Kidney (tissue), 14 donors: ENCODE measurements around the gene RASGRP2. TPM values are rescaled to one million over a fixed set of nuclear protein-coding genes. Genes with fewer than 3 reads are reported as not detected.

Source experiments
- DNase-seq, 5 donors: peaks; one replicate each; pipeline ENCODE4 v3.0.0-alpha.2; 2013 to 2020
- FAIRE-seq: peaks from 2 replicates; lab custom pipeline; 2012; peaks lifted over from hg19 to GRCh38; lab: Jason Lieb, UNC
- H3K27ac ChIP-seq, 2 donors: one replicate each; pipeline ENCODE4 v1.7.0; 2013; ENCODE audit warnings: low read depth in 2 of 2, low read length in 2 of 2, inconsistent platforms in 1 of 2
- H3K27me3 ChIP-seq: one replicate; pipeline ENCODE4 v1.7.1; 2013; ENCODE audit warnings: low read length, inconsistent platforms; ENCODE audit not compliant: control insufficient read depth, insufficient read depth
- H3K36me3 ChIP-seq, 3 donors: one replicate each; pipeline versions ENCODE4 v1.7.0 to v1.7.1; 2013; ENCODE audit warnings: low read length in 3 of 3, control low read depth in 1 of 3, inconsistent platforms in 1 of 3; ENCODE audit not compliant: insufficient read depth in 3 of 3, control insufficient read depth in 2 of 3
- H3K4me1 ChIP-seq, 3 donors: one replicate each; pipeline versions ENCODE4 v1.7.0 to v1.7.1; 2013; ENCODE audit warnings: low read length in 3 of 3, inconsistent platforms in 1 of 3, low read depth in 1 of 3; ENCODE audit not compliant: control insufficient read depth in 2 of 3, insufficient read depth in 2 of 3
- H3K4me3 ChIP-seq, 3 donors: one replicate each; pipeline versions ENCODE4 v1.7.0 to v1.8.1; 2013; ENCODE audit warnings: low read length in 3 of 3, control low read depth in 1 of 3, inconsistent platforms in 1 of 3
- H3K9ac ChIP-seq, 3 donors: one replicate each; pipeline versions ENCODE4 v1.7.0 to v1.7.1; 2013; ENCODE audit warnings: low read length in 3 of 3, control low read depth in 1 of 3, inconsistent platforms in 1 of 3
- H3K9me3 ChIP-seq, 3 donors: one replicate each; pipeline versions ENCODE4 v1.7.0 to v1.7.1; 2013; ENCODE audit warnings: low read length in 3 of 3, control low read depth in 1 of 3, inconsistent platforms in 1 of 3; ENCODE audit not compliant: control insufficient read depth in 2 of 3, insufficient read depth in 1 of 3
- intact Hi-C: fragments of 100-400 bp; cut with DNase I; formaldehyde crosslinking; loops from one replicate; pipeline ENCODE4 v1.11.1; 2022
- polyA plus RNA-seq: library from polyadenylated mRNA; stranded (reverse); fragments of 350-450 nt; fragmentation: Illumina TruSeq; extraction: RNeasy Lipid Tissue Mini Kit (QIAGEN cat#74804); gene quantifications from one replicate; pipeline ENCODE4 v1.2.3, GENCODE V29; 2014; ENCODE audit warnings: low read depth, low replicate concordance; ENCODE audit not compliant: insufficient read depth
- total RNA-seq: library from RNA; stranded (reverse); fragmentation: NEBNext Ultra II Directional; extraction: Animal tissue kit (Norgen Biotek cat#: 25700); gene quantifications from one replicate; pipeline ENCODE4 v1.2.1, GENCODE V29; 2021
- TF ChIP-seq, protein P1 (sequence below): IDR thresholded peaks from 3 replicates; pipeline ENCODE4 v1.5.1; 2012; ENCODE audit warnings: mild to moderate bottlenecking, moderate library complexity, borderline replicate concordance; ENCODE audit not compliant: insufficient read depth; ENCODE audit errors: extremely low read depth
- donor health status: control.
- donor health status: control.
- donor health status: control.
- donor health status: control.
- donor health status: control.
- donor health status: DM: yes; HTN: yes; CAD: no.
- donor health status: Normal renal cell carcinoma (clear cell type).

Gene RASGRP2
- total and polyA plus RNA-seq, 2 donors from 2014 or later = 14.1 to 42.6 TPM

DNA sequence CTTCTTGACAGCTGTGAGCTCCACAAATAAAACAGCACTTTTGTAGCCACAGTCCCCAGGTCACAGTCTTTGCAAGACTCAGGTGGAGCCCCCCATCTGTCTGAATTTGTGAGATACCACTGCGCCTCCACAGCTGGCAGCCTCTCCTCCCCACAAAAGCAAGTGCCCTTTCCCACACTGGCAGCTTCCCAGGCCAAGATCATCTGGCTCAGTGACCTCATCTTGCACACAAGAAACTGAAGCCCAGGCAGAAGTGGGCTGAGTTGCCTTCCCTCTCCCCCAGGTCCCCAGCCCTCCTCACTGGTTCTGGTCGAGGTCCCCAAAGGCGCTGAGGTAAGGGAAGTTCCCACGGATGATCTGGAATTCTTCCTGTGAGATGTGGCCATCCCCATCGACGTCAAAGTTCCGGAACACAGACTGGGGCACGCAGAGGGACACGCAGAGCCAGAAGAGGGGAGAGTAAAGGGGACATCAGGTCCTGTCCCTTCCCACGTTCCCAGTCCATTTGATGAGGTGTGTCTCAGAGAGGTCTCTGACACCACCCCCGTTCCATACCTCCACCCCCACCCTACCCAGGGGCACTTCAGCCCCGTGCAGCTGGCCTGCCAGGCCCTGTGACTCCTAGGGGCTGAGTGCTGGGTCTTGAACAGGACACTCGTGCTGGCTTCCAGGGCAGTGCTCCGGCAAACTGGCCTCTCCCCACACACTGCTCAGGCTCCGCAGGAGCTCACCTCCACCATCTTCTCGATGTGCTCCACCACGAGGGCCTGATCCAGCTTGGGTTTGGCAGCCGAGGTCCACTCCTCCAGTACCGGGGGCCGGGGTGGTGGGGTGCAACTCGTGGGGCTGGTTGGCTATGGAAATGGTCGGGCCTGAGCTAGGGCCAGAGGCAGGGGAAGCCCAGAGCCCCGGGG, 8.9 kb downstream of the RASGRP2 start:
- Histone ChIP-seq H3K9me3 (no peaks in the 10 kb centered on the region), H3K27me3 (no peaks in the 10 kb centered on the region), H3K27ac (no peak overlapping the region), H3K4me1 (no peaks in the 10 kb centered on the region), H3K36me3 (no peaks in the 10 kb centered on the region), H3K9ac (no peak overlapping the region), H3K4me3 (no peak overlapping the region)
- peak in 3 of 5 donors; percentile 38 to 71 (median 48) for DNase-seq
- TF ChIP-seq, protein P1, sequence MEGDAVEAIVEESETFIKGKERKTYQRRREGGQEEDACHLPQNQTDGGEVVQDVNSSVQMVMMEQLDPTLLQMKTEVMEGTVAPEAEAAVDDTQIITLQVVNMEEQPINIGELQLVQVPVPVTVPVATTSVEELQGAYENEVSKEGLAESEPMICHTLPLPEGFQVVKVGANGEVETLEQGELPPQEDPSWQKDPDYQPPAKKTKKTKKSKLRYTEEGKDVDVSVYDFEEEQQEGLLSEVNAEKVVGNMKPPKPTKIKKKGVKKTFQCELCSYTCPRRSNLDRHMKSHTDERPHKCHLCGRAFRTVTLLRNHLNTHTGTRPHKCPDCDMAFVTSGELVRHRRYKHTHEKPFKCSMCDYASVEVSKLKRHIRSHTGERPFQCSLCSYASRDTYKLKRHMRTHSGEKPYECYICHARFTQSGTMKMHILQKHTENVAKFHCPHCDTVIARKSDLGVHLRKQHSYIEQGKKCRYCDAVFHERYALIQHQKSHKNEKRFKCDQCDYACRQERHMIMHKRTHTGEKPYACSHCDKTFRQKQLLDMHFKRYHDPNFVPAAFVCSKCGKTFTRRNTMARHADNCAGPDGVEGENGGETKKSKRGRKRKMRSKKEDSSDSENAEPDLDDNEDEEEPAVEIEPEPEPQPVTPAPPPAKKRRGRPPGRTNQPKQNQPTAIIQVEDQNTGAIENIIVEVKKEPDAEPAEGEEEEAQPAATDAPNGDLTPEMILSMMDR = no peak
- no peak for FAIRE-seq
- intact Hi-C loops = no loop called here

DNA sequence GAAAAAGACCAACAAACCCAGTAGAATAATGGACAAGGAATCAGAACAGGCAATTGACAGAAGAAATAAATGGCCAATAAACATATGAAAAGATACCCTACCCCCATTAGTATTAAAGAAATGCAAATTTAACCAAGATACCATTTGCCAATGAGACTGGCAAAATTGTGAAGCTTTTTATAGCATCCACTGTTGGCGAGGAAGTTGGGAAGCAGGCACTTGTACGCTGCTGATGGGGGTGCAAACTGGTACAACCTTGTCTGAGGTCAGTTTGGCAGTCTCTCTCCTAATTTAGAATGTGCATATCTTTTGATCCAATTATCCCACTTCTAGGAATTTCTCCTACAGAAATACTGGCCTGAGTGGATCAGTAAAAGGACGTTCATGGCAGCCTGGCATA, 12.3 kb downstream of the RASGRP2 start:
- Histone ChIP-seq H3K27ac (no peak overlapping the region), H3K4me3 (no peak overlapping the region), H3K36me3 (no peaks in the 10 kb centered on the region), H3K27me3 (no peaks in the 10 kb centered on the region), H3K9me3 (no peaks in the 10 kb centered on the region), H3K4me1 (no peaks in the 10 kb centered on the region), H3K9ac (no peak overlapping the region)
- intact Hi-C loops = no loop called here
- FAIRE-seq (no peak), DNase-seq (no peak)
- TF ChIP-seq, protein P1 = no peak

DNA sequence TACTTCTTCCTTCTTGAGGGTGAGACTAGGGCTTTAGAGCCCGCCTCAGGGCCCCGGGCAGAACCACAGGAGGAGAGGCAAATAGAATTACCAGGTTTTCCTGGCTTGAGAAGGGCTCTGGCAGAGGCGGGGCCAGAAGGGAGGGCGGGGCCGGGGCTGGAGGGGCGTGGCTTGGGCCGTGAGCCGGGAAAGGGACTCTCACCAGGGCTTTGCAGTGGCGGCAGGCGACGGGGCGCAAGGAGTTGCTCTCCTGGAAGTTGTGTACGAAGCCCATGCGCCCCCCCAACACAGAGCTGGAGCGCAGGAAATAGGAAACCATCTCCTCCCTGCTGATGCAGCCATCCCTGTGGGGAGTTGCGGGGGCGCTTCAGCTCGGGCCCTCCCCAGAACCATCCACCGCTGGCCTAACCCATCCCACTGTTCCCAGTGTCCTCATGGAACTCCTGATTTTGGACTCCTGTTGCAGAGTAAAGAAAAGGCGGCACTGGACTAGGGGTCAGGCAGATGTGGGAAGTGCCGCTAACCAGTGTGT, 14.0 kb downstream of the RASGRP2 start:
- FAIRE-seq (no peak), DNase-seq (peak; percentile 76 to 90 (median 80))
- Histone ChIP-seq H3K4me3 (no peak overlapping the region), H3K27ac (no peak overlapping the region), H3K9ac (no peak overlapping the region), H3K9me3 (no peaks in the 10 kb centered on the region), H3K4me1 (no peaks in the 10 kb centered on the region), H3K36me3 (no peaks in the 10 kb centered on the region), H3K27me3 (no peaks in the 10 kb centered on the region)
- intact Hi-C loops = no loop called here
- TF ChIP-seq, protein P1 = no peak
